ELF-1 (cell line): ENCODE data around the gene NKAIN1.

Experiments
- DNase-seq: peaks from one replicate; pipeline ENCODE4 v3.0.0-alpha.2; 2016; ENCODE audit warnings: low read depth, low spot score

NKAIN1 gene

DNA sequence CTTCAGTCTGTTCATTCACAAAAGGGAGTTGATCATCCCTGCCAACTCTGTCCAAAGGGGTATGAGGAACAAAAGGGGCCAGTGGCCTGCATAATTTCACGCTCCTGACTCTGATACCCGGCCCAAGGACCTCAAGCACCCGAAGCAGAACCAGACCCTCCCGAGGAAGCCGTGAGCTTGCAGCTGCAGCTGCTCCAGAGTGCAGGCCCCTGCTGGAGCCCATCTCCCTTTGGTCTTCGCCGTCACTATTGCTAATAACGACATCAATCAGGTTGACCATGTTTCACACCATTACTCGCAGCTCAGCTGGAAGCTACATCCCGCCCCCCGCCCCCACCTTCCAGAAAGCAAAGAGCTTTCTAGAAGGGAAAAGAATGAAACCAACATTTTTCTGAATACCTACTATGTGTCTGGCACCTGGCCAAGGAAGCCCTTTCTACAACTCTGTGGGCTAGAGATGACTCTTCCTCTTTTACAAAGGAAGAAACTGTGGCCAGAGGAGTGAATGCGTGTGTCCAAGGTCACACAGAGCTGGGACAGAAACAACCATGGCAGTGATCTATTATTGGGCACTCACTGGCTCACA, 5.5 kb downstream of the NKAIN1 start:
- DNase-seq = peak; percentile 24

DNA sequence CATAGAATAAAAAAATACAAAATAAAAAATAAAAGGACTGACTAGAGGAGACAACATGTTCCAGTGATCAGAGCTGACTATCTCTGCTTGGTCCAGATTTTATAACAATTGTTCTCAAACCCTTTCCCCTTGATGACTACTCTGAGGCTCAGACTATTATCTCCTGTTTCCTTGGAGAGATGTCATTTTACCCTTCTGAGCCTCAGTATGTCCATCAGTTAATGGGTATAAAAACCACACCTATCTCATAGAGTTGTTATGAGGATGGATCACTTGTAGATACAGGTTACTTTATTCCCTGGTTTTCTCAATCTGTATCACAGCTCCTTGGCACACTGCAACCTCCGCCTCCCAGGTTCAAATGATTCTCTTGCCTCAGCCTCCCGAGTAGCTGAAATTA, 7.0 kb downstream of the NKAIN1 start:
- DNase-seq = no peak

DNA sequence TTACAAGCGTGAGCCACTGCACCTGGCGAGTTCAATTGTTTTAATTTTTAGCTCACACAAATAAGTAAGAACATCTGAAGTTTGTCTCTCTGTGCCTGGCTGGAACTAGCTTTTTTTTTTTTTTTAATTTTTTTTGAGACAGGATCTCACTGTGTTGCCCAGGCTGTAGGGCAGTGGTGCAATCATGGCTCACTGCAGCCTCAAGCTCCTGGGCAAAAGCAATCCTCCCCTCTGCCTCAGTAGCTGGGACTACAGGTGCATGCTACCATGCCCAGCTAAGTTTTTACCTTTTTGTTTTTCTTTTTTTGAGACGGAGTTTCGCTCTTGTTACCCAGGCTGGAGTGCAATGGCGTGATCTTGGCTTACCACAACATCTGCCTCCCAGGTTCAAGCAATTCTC, 7.9 kb downstream of the NKAIN1 start:
- DNase-seq = no peak

DNA sequence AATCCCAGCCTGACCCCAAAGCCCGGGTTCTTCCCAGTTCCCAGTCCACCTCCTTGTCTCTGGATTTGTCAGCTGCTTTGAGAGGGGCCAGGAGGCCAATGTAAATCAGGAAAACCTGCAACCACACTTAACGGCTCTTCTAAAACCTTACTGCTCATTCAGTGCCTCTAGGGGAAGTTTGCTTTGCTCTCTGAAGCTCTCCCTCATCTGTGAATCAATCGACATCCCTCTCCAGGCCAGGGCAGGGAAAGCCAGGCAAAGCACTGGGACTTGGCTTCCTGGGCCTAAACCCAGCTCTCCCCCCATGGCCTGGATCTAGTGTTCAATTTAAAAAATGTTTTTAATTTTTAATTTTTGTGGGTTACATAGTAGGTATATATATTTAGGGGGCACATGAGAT, 9.3 kb downstream of the NKAIN1 start:
- peak; percentile 24 for DNase-seq

DNA sequence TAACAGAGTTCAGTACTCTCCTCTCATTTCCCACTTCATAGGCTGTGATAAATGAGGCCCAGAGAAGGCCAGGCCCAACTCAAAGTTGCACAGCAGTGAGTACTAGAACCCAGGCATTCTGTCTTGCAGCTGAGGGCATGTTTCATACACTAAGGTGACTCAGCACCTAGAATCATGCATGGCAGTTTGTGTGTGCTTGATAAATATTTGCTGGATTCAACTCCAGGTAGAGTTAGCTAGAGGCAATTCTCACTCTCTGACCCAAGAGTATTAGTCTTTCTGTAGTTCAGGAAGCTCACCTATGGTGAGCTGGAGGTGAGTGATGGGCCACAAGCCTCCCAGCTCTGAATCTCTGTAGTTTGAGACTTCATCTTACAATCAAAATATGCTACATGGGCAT, 10.7 kb downstream of the NKAIN1 start:
- no peak for DNase-seq

DNA sequence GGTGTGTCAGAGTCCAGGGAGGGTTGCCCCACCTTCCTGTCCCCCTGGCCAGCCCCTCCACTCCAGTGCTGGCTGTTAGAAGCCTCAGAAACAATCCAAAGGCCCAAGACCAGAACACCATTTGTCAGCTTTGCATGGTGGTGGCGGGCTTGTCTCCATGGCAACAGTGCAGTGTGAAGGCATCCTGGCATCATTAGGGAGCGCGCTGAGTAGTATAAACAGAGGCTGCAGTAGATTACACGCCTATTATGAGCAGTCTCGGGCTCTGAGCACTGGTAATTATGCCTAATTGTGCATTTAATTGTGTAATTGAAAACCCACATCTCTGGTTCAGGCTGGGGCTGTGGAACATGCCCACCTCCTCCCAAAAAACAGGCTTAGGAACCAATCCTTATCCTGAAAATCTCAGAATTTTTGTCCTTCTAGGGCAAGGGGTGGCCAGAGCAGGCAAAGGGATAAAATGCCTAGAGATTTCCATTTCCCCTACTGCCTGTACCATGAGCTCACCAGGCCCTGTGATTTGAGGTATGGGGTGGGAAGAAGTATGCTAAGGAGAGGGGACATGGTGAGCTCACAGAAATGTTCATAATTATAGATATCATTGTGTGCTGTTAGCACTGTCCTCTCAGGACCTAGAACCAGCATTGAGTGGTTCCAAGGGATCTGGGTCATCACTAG, 11.7 kb downstream of the NKAIN1 start:
- peak; percentile 66 for DNase-seq

DNA sequence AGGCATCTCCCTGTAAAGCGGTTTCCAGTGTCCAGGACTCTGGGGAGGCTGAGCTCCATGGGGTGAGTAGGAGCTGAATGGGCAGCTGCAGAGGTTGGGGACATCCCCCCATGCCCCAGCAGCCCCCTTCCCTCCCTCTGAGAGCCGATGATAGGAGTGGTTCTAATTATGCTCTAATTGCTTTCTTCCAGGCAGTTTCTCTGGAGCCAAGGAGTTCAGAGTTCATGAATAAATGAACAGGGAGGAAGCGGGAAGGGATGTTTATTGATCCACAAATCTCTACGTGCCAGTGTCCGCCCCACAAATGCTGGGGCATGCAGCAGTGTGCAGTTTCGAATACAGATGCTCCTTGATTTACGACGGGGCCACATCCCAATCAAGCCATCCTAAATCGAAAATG, 15.6 kb downstream of the NKAIN1 start:
- DNase-seq = no peak

DNA sequence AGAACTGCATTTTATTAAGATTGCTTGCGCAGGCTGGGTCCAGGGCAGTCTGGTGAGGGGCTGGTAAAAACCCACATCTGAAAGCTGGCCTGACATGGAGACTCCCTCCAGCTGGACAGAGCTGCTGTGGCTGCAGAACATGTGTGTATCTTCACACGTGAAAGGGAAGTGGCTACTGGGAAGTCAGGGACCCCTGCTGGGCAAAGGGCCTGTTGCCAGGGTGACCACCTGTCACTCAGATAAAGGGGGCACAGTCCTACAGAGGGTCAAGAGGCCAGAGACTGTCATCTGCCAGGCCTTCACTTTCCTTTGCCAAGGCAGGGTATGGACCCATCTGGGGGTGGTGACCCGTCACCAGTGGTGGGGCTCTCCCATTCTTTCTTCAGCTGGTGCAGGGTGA, 17.5 kb downstream of the NKAIN1 start:
- no peak for DNase-seq

DNA sequence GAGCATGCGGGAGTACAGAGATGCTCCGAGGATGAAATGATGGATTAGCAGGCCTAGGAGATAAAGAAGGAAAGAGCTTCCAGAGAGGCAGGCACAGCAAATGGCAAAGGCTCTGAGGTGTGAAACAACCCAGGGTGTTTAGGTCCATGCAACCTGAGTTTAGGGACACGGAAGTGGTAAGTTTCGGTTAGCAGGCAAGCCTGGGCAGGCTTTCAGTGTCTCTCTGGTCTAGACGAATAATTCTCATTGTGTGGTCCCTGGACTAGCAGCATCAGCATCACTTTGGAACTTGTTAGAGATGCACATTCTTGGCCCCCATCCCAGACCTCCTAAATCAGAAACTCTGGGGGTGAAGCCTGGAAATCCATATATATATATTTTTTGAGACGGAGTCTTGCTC, 18.6 kb downstream of the NKAIN1 start:
- DNase-seq = no peak

DNA sequence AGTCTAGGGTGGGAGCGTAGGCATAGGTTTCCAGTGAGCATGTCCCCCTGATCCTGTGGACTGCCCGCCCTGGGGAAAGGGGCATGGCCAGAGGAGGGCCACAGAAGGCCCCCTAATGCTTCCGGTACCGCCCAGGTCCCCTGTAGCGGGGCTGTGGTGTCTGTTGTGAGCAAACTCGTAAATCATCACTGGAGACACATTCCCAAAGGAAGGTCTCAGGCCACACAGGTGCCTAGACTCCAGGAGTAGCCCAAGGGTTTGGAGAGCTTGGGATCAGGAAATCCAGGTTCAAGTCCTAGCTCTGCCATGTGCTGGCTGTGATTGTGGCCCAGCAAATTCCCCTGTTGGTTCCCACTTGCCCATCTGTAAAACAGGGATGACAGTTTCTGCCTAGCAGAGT, 20.2 kb downstream of the NKAIN1 start:
- DNase-seq = no peak

DNA sequence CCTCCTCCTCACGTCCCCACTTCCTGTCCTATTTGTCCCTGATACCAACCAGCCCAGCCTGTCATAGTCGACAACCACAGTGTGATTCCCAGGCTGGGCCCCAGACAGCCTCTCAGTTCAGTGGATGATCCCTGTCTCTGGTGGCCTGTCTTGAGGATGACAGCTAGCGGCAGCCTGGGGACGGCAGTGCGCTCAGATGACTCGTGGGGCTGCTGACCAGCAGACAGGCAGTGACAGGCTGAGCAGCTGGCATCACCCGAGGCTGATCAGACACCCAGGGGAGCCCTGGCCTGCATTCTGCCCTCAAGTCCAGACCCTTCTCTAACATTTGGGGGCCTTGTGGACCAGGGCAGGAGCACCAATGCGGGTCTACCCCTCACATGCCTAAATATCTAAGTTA, 21.0 kb downstream of the NKAIN1 start:
- DNase-seq = no peak

DNA sequence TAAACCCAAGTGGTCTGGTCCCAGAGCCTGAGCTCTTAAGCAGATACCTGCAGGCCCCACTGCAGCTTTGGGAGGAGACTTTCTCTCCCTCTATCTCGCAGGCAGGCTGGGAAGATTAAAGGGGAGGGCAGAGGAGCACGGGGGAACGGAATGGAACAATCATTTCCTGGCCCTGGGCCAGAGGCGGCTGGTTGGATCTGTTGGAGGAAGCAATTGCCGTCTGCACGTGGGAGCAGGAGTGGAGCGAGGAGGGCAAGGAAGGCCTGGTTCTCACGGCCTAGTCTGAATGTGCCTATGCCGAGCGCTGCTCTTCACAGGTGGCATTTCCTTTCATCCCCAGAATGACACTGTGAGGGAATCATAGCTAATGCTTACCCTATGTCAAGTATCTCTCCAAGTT, 23.7 kb downstream of the NKAIN1 start:
- DNase-seq = peak; percentile 90

DNA sequence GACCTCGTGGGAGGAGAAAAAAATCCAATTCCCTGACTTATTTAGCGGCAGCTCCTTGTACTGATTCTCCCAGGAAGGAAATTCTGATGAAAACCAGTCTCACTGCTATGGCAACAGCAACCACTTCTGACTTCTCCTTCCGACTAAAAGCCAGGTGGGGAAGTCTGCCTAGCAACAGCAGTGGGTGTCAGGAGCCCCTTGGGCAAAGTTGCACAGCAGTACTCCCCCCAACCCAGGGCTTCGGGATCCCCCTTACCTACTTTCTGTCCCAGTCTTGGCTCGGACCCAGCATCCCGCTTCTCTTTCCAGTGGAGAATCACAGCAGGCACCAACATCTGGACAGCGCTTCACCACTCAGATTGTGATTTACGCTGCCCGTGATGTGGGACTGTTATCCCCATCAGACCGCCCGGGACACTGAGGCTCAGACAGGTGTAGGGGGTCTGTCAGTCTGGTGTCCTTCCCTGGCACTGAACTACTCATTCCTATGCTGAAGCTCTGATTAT, 24.6 kb downstream of the NKAIN1 start:
- no peak for DNase-seq

DNA sequence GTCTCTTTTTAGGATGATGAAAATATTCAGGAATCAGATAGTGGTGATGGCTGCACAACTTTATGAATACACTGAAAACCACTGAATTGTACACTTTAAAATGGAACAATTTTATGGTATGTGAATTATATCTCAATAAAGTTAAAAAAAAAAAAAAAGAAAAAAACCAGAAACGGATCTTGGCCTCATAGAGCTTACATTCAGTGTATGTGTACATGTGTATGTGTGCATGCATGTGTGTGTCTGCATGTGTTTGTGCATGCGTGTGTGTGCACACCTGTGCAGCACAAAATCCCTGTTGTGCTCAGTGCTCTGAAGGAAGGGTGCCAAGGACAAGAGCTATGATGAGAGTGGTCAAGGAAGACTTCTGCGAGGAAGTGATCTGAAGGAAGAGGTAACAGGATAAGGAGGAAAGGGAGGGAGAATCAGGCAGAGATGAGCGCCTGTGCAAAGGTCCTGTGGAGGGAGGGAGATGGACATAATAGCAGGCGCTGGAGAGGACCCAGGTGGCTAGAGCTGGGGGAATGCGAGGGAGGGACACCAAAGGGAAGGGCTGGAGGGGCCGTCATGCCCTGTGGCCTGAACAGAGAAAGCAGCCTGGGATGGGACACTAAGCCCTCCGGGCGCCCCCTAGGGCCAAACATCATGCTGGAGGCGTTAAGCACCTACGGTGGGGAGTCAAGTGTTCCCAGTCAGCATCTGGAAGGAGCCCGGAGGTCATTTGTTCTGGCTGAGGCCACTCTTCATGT, 25.2 kb downstream of the NKAIN1 start:
- peak; percentile 59 for DNase-seq

DNA sequence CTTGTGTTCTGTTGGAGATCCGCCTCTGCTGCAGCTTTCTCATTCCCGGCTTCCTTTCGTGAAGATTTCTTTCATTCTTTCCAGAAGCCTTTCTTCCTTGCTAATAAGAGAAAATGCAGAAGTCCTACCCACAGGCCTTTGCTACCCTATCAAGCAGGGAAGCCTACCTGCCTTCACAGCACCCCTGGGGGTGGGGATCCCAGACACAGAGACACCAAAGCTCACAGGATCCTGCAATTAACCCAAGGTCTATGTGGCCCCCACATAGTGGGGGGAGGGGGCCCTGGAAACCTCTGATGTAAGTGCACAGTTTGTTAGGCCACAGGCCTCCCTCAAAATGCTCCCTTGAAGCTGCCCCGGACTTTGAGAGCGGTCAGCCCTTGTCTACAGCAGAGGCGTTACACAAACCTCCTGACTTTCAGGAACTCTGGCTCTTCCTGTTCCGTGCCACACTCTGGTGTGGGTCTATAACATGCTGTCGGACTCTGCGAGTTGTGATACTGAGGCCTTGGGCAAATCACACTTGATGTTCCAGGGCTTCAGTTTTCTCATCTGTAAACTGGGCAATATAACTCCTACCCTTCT, 31.2 kb downstream of the NKAIN1 start:
- no peak for DNase-seq

DNA sequence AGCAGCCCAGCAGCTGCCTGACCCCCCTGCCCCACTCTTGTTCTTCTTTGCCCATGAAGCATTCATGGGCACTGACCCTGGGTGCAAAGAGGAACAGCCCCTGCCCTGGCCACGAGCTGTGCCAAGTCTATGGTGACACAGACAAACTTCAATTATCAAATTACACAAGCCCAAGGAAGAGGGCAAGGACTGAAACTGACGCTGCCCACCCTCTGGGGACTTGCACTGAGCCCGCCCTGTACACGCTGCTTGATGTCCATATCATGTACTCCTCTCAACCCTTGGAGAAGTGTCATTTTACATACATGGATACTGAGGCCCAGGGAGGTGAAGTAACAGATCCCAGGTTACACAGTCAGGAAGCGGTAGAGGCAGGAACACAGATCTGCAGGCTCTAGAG, 32.1 kb downstream of the NKAIN1 start:
- no peak for DNase-seq

DNA sequence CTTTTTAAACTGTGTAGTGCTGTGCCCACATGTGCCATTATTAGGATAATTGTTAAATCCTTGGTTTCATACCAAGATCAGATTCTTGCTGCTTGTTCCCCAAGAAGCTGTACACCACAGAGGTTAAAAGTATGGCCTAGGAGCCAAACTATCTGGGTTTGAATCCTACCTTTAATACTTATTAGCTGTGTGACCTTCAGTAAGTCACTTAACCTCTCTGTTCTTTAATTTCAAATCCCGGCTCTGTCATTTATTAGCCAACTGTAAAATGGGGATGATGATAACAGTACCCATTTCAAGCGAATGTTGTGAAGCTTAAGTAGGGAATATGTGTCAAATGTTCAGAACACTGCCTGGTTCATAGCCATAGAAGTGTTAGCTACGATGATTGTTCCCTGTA, 32.6 kb downstream of the NKAIN1 start:
- no peak for DNase-seq

DNA sequence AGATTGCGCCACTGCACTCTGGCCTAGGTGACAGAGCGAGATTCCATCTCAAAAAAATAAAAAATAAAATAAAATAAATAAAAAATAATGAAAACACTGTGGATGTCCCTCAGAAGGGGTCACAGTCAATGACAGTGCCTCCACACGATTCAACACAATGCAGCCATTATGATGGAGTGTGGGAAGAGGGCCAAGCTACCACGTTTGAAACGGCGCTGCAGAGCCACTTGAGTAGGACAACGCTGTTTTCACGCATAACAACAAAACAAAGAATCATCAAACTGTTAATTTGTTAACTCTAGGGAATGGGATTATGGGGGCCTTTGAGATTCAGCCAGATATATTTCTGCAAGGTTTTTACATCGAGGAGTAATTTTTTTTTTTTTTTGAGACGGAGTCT, 36.5 kb downstream of the NKAIN1 start:
- DNase-seq = no peak

DNA sequence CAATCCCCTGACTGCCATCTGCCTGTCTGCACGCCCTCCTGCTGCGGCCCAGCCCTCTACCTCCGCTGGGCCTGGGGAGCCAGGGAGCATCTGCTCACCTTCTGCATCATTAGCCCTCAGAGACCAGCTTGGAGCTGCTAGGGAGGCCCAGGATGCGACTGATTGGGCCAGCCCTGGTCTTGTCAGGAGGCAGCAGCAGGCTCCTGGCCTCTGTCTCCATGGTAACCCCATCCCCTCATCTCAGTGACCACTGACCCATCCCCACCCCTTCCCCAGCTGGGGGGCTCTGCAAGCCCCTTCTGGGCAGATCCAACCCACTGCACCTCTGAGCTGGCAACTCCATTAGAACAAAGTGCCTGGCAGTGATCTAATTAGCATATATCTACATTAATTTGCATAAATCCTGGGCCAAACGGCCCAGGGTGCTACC, 37.7 kb downstream of the NKAIN1 start:
- no peak for DNase-seq

DNA sequence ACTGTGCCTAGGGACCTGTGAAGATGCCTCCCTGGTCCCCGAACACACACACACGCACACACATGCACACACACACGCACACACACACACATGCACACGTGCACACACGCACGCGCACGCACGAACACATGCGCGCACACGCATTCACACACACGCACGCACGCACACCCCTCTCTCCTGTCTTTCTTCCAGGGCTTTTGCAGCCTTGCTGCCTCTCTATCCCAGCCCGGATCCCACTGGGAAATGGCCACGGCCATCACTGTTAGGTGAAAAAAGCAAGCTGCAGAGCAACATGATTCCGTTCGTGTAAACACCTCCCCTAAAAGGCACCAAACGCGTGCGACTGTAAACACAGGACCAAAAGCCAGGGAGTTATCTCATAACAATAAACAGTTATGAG, 39.7 kb downstream of the NKAIN1 start:
- no peak for DNase-seq

DNA sequence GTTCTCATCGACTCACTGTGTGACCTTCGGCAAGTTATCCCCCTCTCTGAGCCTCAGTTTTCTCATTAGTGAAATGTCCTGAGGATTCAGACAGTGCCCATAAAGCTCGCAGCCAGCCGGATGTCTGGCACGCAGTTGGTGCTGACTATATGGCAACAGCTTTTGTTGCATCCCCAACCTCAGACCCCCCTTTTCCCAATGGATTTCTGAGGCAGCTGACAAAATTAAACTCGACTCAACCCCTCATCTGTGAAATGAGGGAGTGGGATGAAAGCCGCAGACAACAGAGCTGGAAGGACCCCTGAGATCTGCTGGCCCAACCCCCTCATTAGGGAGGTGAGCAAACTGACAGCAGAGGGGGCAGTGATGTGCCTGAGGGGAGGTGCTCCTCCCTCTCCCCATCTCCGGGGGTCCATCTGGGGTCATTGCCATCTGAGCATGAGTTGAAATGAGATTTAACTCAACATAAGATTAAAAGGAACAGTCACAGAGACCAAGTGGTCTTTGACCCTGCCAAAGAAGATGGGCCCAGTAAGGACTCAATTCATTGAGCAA, 40.4 kb downstream of the NKAIN1 start:
- no peak for DNase-seq

DNA sequence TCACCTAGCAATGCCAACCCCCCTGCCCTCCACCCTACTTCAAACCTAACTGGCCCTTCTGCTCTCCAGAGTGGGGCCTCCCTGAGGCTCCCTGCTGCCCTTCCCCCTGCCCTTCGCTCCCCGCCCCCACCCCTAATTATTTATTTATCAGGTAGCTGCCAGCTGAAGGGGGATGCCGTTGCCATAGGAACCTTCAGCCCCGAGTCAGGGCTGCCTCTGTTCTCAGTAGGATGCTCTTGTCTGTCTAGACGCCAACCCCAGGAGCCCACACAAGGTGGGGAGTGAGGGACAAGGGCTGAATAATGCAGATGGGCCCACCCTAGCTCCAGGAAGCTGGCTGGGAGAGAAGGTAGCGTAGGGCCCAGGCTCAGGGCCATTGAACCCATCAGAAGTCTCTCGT, 41.1 kb downstream of the NKAIN1 start:
- no peak for DNase-seq
